Eye (tissue), 1 donor: Measurements from ENCODE around the gene VAV1.

Experiments used
- DNase-seq: peaks from one replicate; pipeline ENCODE4 v3.0.0-alpha.2; 2015

Gene VAV1

DNA sequence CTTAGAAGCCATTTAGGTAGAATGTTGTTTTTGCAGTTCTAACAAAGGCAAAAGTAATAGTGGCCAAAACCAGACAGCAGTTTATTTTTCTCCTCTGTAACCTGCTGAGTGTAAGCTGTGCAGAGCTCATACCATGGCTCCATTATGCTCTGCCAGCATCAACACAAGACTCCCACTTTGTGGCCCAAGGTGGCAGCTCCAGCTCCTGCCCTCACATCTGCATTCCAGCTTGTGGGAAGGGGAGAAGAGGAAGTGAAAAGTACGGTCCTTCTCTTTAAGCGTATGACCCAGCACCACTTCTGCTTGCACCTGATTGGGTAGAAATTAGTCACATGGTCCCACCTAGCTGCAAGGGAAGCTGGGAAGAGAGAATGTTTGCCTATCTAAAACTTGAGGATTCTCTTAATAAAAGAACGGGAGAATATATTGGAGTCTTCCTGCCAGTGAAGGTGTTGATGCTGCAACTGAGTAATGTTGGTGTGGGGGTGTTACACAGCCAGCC is 134.1 kb downstream of the VAV1 start:
- no peak for DNase-seq
